T-helper 2 cell treated with Interferon-gamma antibody and Interleukin-4, amounts not matched to agents 100 ng/mL and 5 ng/mL, for 36 hours (primary cell): ENCODE data around the gene FUCA1. TPM values are rescaled to one million over a fixed set of nuclear protein-coding genes. Genes with fewer than 3 reads are reported as not detected.
"Not testable (repeated sequence)": the region's sequence is repeated elsewhere in the genome, so short reads cannot be mapped to it uniquely, and the experiment has no call there.

Experiments used
- intact Hi-C: fragments of 100-400 bp; cut with micrococcal nuclease; formaldehyde crosslinking; loops from one replicate; pipeline ENCODE4 v1.15.1; 2023
- total RNA-seq: library from RNA; stranded (reverse); gene quantifications from 2 replicates; pipeline ENCODE4 v1.2.3, GENCODE V29; 2022

The FUCA1 gene
- 3.7 and 4.2 TPM in 2 replicates for total RNA-seq

- intact Hi-C loops: loop anchor here (1.0 to 5.0 kb wide), 5 partner anchors 41 to 96 kb away; partner anchors contain the start of genes HMGCL and PNRC2
Observed at GRCh38 chr1:23867895-23868556, at the start of gene FUCA1. Gene FUCA1 (minus strand): TSS chr1:23868290. CDS start chr1:23868286, 4 bp downstream.

DNA sequence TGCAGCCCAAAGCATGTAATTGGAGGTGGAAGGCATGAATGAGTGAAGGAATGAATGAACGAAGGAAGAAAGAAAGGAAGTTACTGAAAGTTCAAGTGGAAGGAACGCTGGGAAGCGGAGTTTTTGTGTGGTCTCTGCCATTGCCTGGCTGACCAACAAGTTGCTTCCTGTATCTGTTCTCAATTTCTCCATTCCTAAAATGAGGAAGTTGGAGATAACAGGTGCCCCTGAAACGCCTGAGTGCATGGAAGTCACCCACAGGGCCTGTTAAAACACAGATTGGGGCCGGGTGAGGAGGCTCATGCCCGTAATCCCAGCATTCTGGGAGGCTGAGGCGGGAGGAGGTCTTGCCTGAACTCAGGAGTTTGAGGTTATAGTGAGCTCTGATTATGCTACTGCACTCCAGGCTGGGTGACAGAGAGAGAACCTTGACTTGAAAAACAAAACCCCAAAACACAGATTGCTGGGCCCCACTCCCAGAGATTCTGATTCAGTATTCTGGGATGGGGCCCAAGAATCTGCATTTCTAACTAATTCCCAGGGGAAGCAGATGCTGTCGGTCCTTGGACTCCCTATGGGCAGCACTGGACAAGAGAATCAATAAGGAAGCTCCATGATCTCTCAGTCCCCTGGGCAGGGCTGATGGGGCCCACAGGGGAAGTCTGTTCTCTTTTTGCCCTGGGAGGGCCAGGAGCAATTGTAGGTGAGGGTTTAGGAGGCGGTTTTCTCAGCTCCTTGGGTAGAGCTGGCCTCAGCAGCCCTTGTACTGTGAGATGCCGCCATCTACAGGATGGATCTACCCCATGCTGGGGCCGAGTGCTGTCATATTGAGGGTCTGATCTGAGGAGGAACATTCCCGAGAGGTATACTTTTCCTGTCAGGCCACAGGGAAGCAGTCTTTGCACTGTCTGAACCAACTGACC lies 48.4 kb upstream of the FUCA1 start:
- intact Hi-C loops: loop anchor here (1.0 to 2.0 kb wide), 3 partner anchors 48 to 144 kb away; partner anchors contain the start of gene FUCA1

GRCh38 chr1:23915466-23915865 lies 47.4 kb upstream of the FUCA1 start:
- intact Hi-C loops: no loop called here

GRCh38 chr1:23914921-23915320 lies 46.8 kb upstream of the FUCA1 start:
- intact Hi-C loops: no loop called here

DNA sequence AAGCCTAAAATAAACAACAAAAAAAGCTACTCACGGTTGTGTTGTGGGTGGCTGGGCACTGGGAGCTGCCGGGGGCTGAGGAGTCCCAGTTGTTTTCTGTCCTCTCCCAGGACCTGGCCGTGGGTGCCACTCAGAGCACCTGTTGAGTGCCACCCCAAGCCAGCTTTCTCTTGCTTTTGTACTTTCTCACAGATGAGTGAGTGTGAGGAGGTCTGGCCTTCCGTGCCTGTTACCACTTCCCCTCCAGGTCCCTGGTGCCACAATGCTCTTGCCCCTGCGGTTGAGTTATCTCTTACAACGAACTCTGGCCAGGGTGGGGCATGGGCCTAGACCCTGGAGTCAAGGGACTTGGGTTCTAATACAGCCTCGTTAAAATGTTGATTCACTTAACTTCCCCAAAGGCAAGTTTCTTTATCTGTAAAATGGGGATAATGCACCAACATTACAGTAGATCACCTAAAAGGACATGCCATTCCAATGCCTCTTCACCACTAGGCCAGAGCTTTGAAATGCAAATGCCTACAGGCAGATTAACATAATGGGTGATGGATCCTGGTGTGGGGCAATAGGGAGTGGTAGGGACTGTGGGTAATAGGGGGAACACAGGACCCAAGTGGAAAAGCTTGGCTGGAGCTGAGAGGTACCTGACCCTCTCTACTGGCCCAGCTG lies 45.3 kb upstream of the FUCA1 start, which contains the start of gene CNR2:
TSS of gene CNR2 (minus strand) at position 151 of the 669 bp plus-strand sequence. CDS start 37,745 bp downstream, outside the sequence.
- intact Hi-C loops: no loop called here

DNA sequence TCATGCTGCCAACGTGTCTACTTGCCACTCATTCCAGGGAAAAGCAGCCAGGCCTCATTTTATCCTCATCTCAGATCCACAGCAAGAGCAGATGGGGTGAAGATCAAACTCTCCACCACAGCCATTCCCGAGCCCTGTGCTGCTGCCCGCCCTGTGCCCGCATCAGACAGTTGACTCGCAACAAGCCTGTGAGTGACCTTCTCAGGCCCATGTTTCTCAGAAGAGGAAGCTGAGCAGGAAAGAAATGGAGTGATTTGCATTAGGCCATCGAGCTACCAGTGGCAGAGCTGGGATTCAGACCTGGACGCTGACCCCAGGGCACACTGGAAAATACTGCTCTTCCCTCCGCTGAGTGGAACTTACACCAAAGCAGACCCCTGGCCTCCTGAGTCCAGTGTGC lies 43.8 kb upstream of the FUCA1 start:
- intact Hi-C loops: no loop called here

DNA sequence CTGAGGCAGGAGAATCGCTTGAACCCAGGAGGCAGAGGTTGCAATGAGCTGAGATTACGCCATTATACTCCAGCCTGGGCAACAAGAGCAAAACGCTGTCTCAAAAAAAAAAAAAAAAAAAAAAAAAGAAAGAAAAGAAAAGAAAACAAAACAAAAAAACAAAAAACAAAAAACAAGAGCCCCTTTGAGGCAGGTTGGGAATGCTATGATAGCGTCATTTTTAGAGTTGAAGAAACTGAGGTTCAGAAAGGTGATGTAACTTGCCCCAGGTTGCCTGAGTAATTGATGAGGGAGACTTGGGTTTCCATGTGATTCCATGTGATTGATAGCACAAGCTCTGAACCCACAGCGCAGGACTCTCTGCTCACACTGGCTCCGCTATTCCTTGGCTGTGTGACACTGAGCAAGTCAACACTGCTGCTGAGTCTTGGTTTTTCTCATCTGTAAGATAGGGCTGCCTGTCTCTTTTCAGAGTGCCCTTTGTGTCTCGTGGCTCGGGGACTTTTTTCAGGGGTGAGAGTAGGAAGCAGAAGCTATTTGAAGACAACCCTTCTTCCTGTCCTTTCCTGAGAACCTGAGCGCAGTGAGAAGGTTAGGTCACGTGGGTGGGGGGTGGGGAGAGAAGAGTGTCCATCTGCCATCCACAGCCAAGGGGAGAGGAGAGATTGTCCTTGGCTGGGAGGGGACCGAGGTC lies 42.6 kb upstream of the FUCA1 start:
- intact Hi-C loops: no loop called here

GRCh38 chr1:23910144-23910543 lies 42.1 kb upstream of the FUCA1 start:
- intact Hi-C loops: no loop called here

DNA sequence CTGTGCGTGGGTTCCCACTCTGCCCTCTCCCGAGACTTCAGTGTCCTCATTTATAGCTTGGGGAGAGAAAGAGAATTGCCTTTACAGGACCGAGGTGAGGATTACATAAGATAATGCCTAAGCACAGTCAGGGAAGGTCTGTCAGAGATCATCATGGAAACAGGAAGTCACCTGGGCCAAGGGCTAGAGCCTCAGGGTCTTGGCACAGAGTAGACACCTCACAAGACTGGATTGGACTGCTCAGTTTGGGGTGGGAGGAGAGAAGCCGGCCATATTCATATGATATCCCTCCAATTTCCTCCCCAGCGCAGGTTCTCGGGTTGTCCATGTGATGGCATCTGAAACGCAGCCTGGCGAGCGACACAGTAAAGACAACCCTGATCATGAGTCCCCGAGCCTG lies 41.3 kb upstream of the FUCA1 start:
- intact Hi-C loops: no loop called here

- intact Hi-C loops: no loop called here
Observed at GRCh38 chr1:23908453-23909341, 40.6 kb upstream of the FUCA1 start.

DNA sequence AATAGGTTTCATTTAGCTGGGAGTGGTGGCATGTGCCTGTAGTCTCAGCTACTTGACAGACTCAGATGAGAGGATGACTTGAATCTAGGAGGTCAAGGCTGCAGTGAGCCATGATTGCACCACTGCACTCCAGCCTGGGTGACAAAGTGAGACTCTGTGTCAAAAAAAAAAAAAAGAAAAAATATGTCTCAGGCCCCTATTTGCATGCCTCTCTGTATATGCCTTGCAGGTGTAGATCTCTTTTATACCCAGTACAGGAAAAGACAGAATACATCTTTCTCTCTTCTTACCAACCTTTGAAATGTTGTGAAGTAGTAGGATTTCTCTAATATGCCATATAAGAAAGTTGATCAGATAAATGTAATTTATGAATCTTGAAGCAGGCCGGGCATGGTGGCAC lies 38.6 kb upstream of the FUCA1 start:
- intact Hi-C loops: no loop called here

- intact Hi-C loops: no loop called here
Observed at GRCh38 chr1:23905461-23906025, 37.5 kb upstream of the FUCA1 start.

GRCh38 chr1:23904748-23905357 lies 36.8 kb upstream of the FUCA1 start:
- intact Hi-C loops: no loop called here

DNA sequence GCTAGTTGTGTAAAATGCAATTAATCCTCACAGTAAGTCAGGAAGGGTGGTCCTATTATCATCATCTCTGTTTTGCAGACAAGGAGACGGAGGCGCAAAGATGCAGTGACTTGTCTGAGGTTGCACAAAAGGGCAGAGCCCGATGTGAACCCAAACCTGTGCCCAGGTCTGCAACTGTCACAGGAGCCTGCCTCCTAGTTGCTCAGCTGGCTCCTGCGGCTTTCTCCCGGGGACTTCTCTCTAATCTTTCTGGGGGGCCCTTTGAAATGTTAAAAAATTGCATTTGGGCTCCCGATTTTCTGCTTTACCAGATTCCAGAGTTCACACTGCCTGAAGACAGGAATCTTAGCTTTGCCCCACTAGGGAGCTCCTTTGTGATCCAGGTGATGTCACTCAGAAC lies 35.7 kb upstream of the FUCA1 start:
- intact Hi-C loops: no loop called here

DNA sequence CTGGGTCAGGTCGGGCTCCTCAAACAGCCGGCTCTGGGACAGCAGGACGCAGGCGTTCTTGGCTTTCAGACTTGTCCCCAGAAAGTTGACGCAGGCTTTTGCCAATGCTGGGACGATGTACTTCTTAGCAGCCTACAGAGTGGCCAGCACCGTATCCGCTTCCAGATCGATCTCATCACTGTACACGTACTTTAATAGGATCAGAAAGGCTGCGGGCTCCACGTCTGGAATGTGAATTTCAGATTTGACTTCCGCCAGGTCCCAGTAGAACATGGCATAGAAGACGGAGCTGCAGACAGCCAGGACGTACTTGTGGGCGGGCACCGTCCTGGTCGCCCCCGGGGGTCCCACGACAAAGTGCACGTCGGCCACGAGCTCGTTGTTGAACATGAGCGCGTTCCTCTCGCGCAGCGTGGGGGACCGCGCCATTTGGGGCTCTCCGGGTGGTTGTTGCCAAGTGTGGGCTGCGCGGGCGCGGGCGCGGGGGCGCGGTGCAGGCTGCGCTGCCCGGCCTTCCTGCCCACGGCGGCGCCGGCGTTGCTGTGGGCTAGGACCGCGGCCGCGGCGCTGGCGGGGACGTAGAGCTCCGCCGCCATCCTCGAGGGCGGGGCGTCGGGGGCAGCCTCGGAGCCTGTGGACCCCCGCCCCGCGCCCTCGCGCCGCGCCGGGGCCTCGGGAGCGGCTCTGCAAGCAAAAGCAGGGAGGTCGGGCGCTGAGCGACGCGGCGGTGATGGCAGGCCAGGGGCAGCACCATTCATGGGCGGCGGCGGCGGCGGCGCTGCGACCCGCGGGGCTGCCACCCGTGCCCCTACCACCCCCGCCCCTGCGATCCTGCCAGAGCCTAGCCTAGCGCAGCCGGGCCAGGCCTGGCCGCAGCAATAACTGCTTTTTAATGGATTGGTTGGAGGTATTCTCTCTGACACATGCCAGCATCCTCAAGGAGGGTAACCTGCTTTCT lies 34.5 kb upstream of the FUCA1 start:
- intact Hi-C loops: no loop called here

GRCh38 chr1:23900017-23900416 lies 31.9 kb upstream of the FUCA1 start:
- intact Hi-C loops: not testable (repeated sequence)

GRCh38 chr1:23899070-23899469 lies 31.0 kb upstream of the FUCA1 start:
- intact Hi-C loops: no loop called here

DNA sequence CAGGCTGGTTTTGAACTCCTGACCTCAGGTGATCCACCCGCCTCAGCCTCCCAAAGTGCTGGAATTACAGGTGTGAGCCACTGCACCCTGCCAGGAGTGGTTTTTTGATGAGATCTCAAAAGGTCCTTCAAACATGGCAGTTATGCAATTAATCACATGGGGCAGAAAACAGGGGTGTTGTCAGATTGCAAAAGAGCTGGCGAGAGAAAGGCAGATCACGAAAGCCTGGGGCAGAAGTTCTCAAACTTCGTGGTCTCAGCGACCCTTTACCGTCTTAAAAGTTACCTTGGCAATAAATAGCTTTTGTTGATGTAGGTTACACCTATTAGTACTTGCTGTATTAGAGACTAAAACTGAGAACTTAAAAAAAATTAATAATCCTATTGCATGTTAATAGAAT lies 29.0 kb upstream of the FUCA1 start:
- intact Hi-C loops: no loop called here
